Measurements from ENCODE around the gene PAOX.
"Not testable (repeated sequence)": the region's sequence is repeated elsewhere in the genome, so short reads cannot be mapped to it uniquely, and the experiment has no call there.

The PAOX gene

GRCh38 chr10:133411523-133412380 lies 32.7 kb downstream of the PAOX start:
- no peak for DNase-seq

- DNase-seq: no peak
Observed at GRCh38 chr10:133412381-133412711, 33.3 kb downstream of the PAOX start.

- DNase-seq: not testable (repeated sequence)
Observed at GRCh38 chr10:133414401-133414800, 35.3 kb downstream of the PAOX start.

- no peak for DNase-seq
Observed at GRCh38 chr10:133415752-133416151, 36.7 kb downstream of the PAOX start.

GRCh38 chr10:133418289-133418993 lies 39.4 kb downstream of the PAOX start:
- no peak for DNase-seq

GRCh38 chr10:133419211-133419950 lies 40.3 kb downstream of the PAOX start:
- DNase-seq: no peak

- DNase-seq: no peak
Observed at GRCh38 chr10:133420028-133420427, 41.0 kb downstream of the PAOX start.

- DNase-seq: no peak
Observed at GRCh38 chr10:133420579-133420978, 41.5 kb downstream of the PAOX start.

GRCh38 chr10:133421336-133422222 lies 42.5 kb downstream of the PAOX start:
- no peak for DNase-seq

GRCh38 chr10:133422223-133422806 lies 43.3 kb downstream of the PAOX start:
- no peak for DNase-seq

- DNase-seq: no peak
Observed at GRCh38 chr10:133422807-133423771, 44.0 kb downstream of the PAOX start.

GRCh38 chr10:133424102-133424501 lies 45.0 kb downstream of the PAOX start:
- not testable (repeated sequence) for DNase-seq

- DNase-seq: not testable (repeated sequence)
Observed at GRCh38 chr10:133424601-133425000, 45.5 kb downstream of the PAOX start, which contains the start of gene SPRN. TSS of gene SPRN (minus strand) at chr10:133424625. CDS start at chr10:133423681, 944 bp downstream.

- DNase-seq: not testable (repeated sequence)
Observed at GRCh38 chr10:133429571-133429970, 50.5 kb downstream of the PAOX start.

GRCh38 chr10:133431888-133432613 lies 53.0 kb downstream of the PAOX start:
- DNase-seq: not testable (repeated sequence)

- not testable (repeated sequence) for DNase-seq
Observed at GRCh38 chr10:133432789-133433188, 53.7 kb downstream of the PAOX start.

- no peak for DNase-seq
Observed at GRCh38 chr10:133438711-133439273, 59.7 kb downstream of the PAOX start.

GRCh38 chr10:133439517-133440461 lies 60.7 kb downstream of the PAOX start:
- no peak for DNase-seq

Data from fibroblast of upper back skin (primary cell).